H9 (cell line): ENCODE results near the gene PSMB9. TPM values are rescaled to one million over a fixed set of nuclear protein-coding genes. Genes with fewer than 3 reads are reported as not detected.

ENCODE experiments used
- DNase-seq: peaks from one replicate; pipeline ENCODE4 v3.0.0-alpha.2; 2017
- H2AFZ ChIP-seq: one replicate; pipeline ENCODE4 v1.6.1; 2013; ENCODE audit warnings: mild to moderate bottlenecking, low read length, control low read depth, moderate library complexity
- H2AK5ac ChIP-seq: 2 replicates; pipeline ENCODE4 v1.6.1; 2013; ENCODE audit warnings: low read length, control low read depth, mixed read lengths; ENCODE audit not compliant: insufficient read length
- H2BK120ac ChIP-seq: one replicate; pipeline ENCODE4 v1.6.1; 2013; ENCODE audit warnings: low read depth, mild to moderate bottlenecking, low read length, control low read depth, inconsistent platforms; ENCODE audit not compliant: poor library complexity, severe bottlenecking
- H2BK12ac ChIP-seq: 2 replicates; pipeline ENCODE4 v1.6.1; 2013; ENCODE audit warnings: low read length, control low read depth, mixed read lengths, low read depth; ENCODE audit not compliant: insufficient read length
- H2BK15ac ChIP-seq: 2 replicates; pipeline ENCODE4 v1.6.1; 2013; ENCODE audit warnings: low read depth, low read length, control low read depth
- H2BK20ac ChIP-seq: one replicate; pipeline ENCODE4 v1.6.1; 2013; ENCODE audit warnings: low read depth, mild to moderate bottlenecking, low read length, control low read depth, inconsistent platforms; ENCODE audit not compliant: poor library complexity, severe bottlenecking
- H2BK5ac ChIP-seq: 2 replicates; pipeline ENCODE4 v1.6.1; 2013; ENCODE audit warnings: low read length, control low read depth, mixed read lengths; ENCODE audit not compliant: insufficient read length
- H3K14ac ChIP-seq: 2 replicates; pipeline ENCODE4 v1.6.1; 2013; ENCODE audit warnings: low read length, control low read depth; ENCODE audit not compliant: insufficient read depth
- H3K18ac ChIP-seq: 2 replicates; pipeline ENCODE4 v1.6.1; 2013; ENCODE audit warnings: low read depth, mild to moderate bottlenecking, mixed read lengths, low read length, control low read depth; ENCODE audit not compliant: insufficient read length
- H3K23ac ChIP-seq: 2 replicates; pipeline ENCODE4 v1.6.1; 2013; ENCODE audit warnings: low read length, control low read depth, mixed read lengths, low read depth; ENCODE audit not compliant: insufficient read length
- H3K23me2 ChIP-seq: 2 replicates; pipeline ENCODE4 v1.6.1; 2013; ENCODE audit warnings: low read depth, mild to moderate bottlenecking, mixed read lengths, low read length, control low read depth; ENCODE audit not compliant: insufficient read length, poor library complexity, severe bottlenecking
- H3K27ac ChIP-seq: 2 replicates; pipeline ENCODE4 v1.5.1; 2013; ENCODE audit warnings: low read length, control low read depth, mixed read lengths, low read depth; ENCODE audit not compliant: insufficient read length
- H3K27me3 ChIP-seq: 2 replicates; pipeline ENCODE4 v1.6.1; 2013; ENCODE audit warnings: low read length, control low read depth, inconsistent platforms; ENCODE audit not compliant: insufficient read depth
- H3K4ac ChIP-seq: 2 replicates; pipeline ENCODE4 v1.6.1; 2013; ENCODE audit warnings: low read depth, mild to moderate bottlenecking, control low read depth, inconsistent platforms, low read length, moderate library complexity
- H3K4me1 ChIP-seq: 2 replicates; pipeline ENCODE4 v1.6.1; 2013; ENCODE audit warnings: low read length, control low read depth, inconsistent platforms; ENCODE audit not compliant: insufficient read depth
- H3K4me2 ChIP-seq: 2 replicates; pipeline ENCODE4 v1.6.1; 2013; ENCODE audit warnings: low read length, control low read depth, mixed read lengths; ENCODE audit not compliant: insufficient read length, insufficient read depth
- H3K56ac ChIP-seq: 2 replicates; pipeline ENCODE4 v1.6.1; 2013; ENCODE audit warnings: low read depth, mild to moderate bottlenecking, mixed read lengths, low read length, control low read depth; ENCODE audit not compliant: insufficient read length
- H3K79me1 ChIP-seq: 2 replicates; pipeline ENCODE4 v1.6.1; 2013; ENCODE audit warnings: low read depth, mild to moderate bottlenecking, moderate library complexity, low read length, control low read depth, inconsistent platforms; ENCODE audit not compliant: insufficient read depth, poor library complexity, severe bottlenecking
- H3K79me2 ChIP-seq: 2 replicates; pipeline ENCODE4 v1.6.1; 2013; ENCODE audit warnings: low read length, control low read depth, inconsistent platforms; ENCODE audit not compliant: insufficient read depth
- H3K9ac ChIP-seq: 2 replicates; pipeline ENCODE4 v1.6.1; 2013; ENCODE audit warnings: low read length, control low read depth, mixed read lengths; ENCODE audit not compliant: insufficient read length; ENCODE audit errors: extremely low read depth
- H3K9me3 ChIP-seq: one replicate; pipeline ENCODE4 v1.6.1; 2013; ENCODE audit warnings: low read depth, low read length, inconsistent platforms; ENCODE audit not compliant: control insufficient read depth
- H3T11ph ChIP-seq: one replicate; pipeline ENCODE4 v1.6.1; 2013; ENCODE audit warnings: mild to moderate bottlenecking, low read length, control low read depth, inconsistent platforms
- H4K20me1 ChIP-seq: one replicate; pipeline ENCODE4 v1.6.1; 2013; ENCODE audit not compliant: control insufficient read depth, insufficient read length, insufficient read depth
- H4K5ac ChIP-seq: 2 replicates; pipeline ENCODE4 v1.6.1; 2013; ENCODE audit warnings: low read depth, mild to moderate bottlenecking, mixed read lengths, low read length, control low read depth; ENCODE audit not compliant: insufficient read length
- H4K8ac ChIP-seq: replicated peaks from 2 replicates; pipeline ENCODE4 v1.6.1; 2013; ENCODE audit warnings: low read length, control low read depth, mixed read lengths, low read depth; ENCODE audit not compliant: insufficient read length
- H4K91ac ChIP-seq: 2 replicates; pipeline ENCODE4 v1.6.1; 2013; ENCODE audit warnings: low read depth, mild to moderate bottlenecking, moderate library complexity, mixed read lengths, low read length, control low read depth; ENCODE audit not compliant: insufficient read length
- H3K27ac Mint-ChIP-seq, 3 experiments: 2 replicates in 2 of 3; 3 replicates in 1 of 3; pipeline ENCODE4 v1.8.0; 2020 to 2021; ENCODE audit warnings: mixed read lengths in 3 of 3, mild to moderate bottlenecking in 1 of 3, moderate library complexity in 1 of 3
- H3K27me3 Mint-ChIP-seq: 2 replicates; pipeline ENCODE4 v1.8.0; 2021; ENCODE audit warnings: low read depth, mild to moderate bottlenecking, moderate library complexity, mixed read lengths
- H3K36me3 Mint-ChIP-seq, 3 experiments: 2 replicates in 2 of 3; 3 replicates in 1 of 3; pipeline ENCODE4 v1.8.0; 2020 to 2021; ENCODE audit warnings: low read depth in 3 of 3, mixed read lengths in 3 of 3; ENCODE audit not compliant: insufficient read depth in 1 of 3
- H3K4me1 Mint-ChIP-seq, 2 experiments: 2 replicates each; pipeline ENCODE4 v1.8.0; 2020; ENCODE audit warnings: mixed read lengths in 2 of 2
- H3K4me3 Mint-ChIP-seq, 2 experiments: 2 replicates in 1 of 2; 3 replicates in 1 of 2; pipeline ENCODE4 v1.8.0; 2020 to 2021; ENCODE audit warnings: mild to moderate bottlenecking in 2 of 2, mixed read lengths in 2 of 2, moderate library complexity in 1 of 2
- H3K9me3 Mint-ChIP-seq, 2 experiments: 2 replicates in 1 of 2; 3 replicates in 1 of 2; pipeline ENCODE4 v1.8.0; 2020; ENCODE audit warnings: mild to moderate bottlenecking in 2 of 2, mixed read lengths in 2 of 2, moderate library complexity in 1 of 2
- WGBS: extraction: QIAGEN DNeasy Blood & Tissue Kit; methylation state at CpG from one replicate; pipeline ENCODE4 v1.1.7; 2013; ENCODE audit warnings: missing lambda C conversion rate, low lambda C conversion rate, mixed read lengths; ENCODE audit not compliant: insufficient read length; ENCODE audit errors: extremely low coverage; 5-methylcytosine and 5-hydroxymethylcytosine counted together
- total RNA-seq: library from RNA; stranded (reverse); gene quantifications from 2 replicates; pipeline ENCODE4 v1.2.1, GENCODE V29; 2021
- TF ChIP-seq, protein P1 (sequence below): fragments of 200-600 bp; sonication (generic); conservative IDR thresholded peaks from 3 replicates; pipeline ENCODE4 v1.8.0; 2021; ENCODE audit warnings: antibody characterized with exemption, mild to moderate bottlenecking

Gene PSMB9
- total RNA-seq, 1 experiment from 2014 or later: 3.5 TPM

DNA sequence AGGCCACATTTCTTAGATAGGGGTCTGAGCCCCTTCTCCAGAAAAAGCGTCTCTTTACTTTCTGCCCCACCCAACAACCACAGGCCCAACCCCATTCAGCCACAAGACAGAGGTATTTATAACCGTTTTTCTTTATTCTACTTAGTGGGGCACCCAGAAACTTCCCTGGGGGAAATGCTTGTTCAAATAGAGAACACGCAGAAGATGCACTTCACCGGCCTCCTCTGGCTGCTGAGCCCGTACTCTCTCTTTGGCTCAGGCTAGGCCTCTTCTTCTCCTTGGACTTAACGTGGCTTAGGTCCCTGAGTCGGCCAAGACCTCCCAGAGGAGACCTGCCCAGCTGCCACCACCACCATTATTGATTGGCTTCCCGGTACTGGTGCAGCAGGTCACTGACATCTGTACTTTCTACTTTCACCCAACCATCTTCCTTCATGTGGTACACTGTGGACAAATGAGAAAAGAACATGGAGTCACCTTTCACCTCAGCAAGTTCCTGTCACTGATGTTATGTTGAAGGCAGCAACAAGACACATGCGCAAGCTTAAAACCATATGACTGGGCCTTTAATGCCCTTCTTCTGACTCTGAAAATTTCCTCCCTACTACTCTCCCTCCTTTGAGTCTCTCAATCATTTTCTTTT lies 13.3 kb upstream of the PSMB9 start:
- Histone ChIP-seq H3K9ac (no peak overlapping the region), H4K8ac (no peak overlapping the region), H3K23me2 (peaks cover 17% of the 10 kb centered on the region), H3K18ac (no peak overlapping the region), H2BK5ac (no peak overlapping the region), H3K27ac (no peak overlapping the region), H4K91ac (no peak overlapping the region), H3K14ac (no peak overlapping the region), H3K56ac (no peak overlapping the region), H3K4me2 (no peak overlapping the region), H2AK5ac (no peak overlapping the region), H3K4me1 (peaks cover 6% of the 10 kb centered on the region; the same call in 1 of the 2 replicates), H3K79me2 (no peaks in the 10 kb centered on the region), H4K20me1 (no peaks in the 10 kb centered on the region), H2BK20ac (no peak overlapping the region), H2BK120ac (no peak overlapping the region), H3T11ph (no peak overlapping the region), H3K4ac (no peak overlapping the region), H2AFZ (no peak overlapping the region), H3K23ac (no peak overlapping the region), H4K5ac (no peak overlapping the region), H2BK15ac (no peak overlapping the region), H3K9me3 (no peaks in the 10 kb centered on the region), H2BK12ac (no peak overlapping the region), H3K79me1 (no peaks in the 10 kb centered on the region), H3K27me3 (no peaks in the 10 kb centered on the region)
- TF ChIP-seq, protein P1, sequence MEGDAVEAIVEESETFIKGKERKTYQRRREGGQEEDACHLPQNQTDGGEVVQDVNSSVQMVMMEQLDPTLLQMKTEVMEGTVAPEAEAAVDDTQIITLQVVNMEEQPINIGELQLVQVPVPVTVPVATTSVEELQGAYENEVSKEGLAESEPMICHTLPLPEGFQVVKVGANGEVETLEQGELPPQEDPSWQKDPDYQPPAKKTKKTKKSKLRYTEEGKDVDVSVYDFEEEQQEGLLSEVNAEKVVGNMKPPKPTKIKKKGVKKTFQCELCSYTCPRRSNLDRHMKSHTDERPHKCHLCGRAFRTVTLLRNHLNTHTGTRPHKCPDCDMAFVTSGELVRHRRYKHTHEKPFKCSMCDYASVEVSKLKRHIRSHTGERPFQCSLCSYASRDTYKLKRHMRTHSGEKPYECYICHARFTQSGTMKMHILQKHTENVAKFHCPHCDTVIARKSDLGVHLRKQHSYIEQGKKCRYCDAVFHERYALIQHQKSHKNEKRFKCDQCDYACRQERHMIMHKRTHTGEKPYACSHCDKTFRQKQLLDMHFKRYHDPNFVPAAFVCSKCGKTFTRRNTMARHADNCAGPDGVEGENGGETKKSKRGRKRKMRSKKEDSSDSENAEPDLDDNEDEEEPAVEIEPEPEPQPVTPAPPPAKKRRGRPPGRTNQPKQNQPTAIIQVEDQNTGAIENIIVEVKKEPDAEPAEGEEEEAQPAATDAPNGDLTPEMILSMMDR: no peak
- Mint-ChIP-seq H3K36me3 (peaks cover 0 to 22% (median 8%) of the 10 kb centered on the region in 3 experiments; a peak in 5 of 7 replicates), H3K4me1 (peaks cover 8 to 14% of the 10 kb centered on the region in 2 experiments), H3K9me3 (no peaks in the 10 kb centered on the region), H3K4me3 (no peak overlapping the region), H3K27me3 (peaks cover 29% of the 10 kb centered on the region), H3K27ac (no peak overlapping the region)
- WGBS: no CpG with 5 or more reads among the region's 9 CpGs
- no peak for DNase-seq
